ENCODE measurements around the gene XK. TPM values are rescaled to one million over a fixed set of nuclear protein-coding genes. Genes with fewer than 3 reads are reported as not detected.

The XK gene
- total and polyA plus RNA-seq, 4 donors = 0.93 to 3.1 (median 1.4) TPM

DNA sequence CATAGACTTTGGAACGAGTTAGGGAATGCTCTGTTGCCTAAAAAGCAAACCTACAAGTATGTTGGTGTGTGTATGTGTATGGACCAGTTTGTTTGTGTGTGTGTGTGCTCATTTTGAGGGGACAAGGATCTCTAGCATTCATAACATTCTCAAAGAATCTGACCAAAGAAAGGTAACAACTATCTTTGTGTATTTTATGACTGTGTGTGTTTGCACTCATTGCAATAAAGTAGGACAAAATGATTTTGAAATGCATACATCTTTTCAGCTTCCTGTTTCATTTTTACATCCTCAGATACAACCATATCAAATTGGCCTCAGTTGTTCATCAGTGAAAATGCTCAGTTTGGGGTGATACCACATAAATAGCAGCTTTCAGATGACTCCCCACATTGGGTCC is 8.3 kb upstream of the XK start:
- 47 to 80% methylated on average over 1 of the region's 1 CpG for WGBS, 2 donors
- ATAC-seq (ENCODE audit: low FRiP score) (no peak), DNase-seq (no peak)
- Histone ChIP-seq H3K36me3 (ENCODE audit: control insufficient read depth in 1 of 2, insufficient read depth in 2 of 2, low read length in 1 of 2) (no peaks in the 10 kb centered on the region), H3K27ac (ENCODE audit: low read depth in 1 of 2, low read length in 2 of 2) (no peak overlapping the region), H3K27me3 (ENCODE audit: control insufficient read depth in 1 of 2, insufficient read depth in 2 of 2, low read length in 1 of 2) (no peaks in the 10 kb centered on the region), H3K4me3 (ENCODE audit: low read length in 2 of 2) (no peak overlapping the region), H3K9me3 (ENCODE audit: control insufficient read depth, low read length) (no peaks in the 10 kb centered on the region), H3K4me1 (ENCODE audit: control insufficient read depth in 1 of 2, insufficient read depth in 2 of 2, low read length in 2 of 2) (no peaks in the 10 kb centered on the region)
- intact Hi-C loops (cut with DNase I) = no loop called here

DNA sequence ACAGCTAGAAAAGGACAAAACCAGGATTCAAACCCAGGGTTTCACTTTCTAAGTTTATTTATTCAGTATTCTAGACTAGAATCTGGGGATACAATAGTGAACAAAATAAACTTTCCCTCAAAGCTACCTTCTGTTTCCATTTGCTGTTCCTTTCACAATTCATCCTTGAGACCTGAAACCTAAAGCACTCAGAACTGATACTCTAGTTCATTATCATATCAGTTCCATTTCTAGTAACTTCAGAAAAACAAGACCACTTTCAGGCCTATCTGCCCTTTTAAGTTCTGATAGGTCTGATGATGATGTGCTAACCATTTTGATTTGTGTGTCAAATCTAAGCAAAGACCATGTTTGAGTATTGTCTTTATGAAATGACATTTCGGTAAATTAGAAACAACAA is 7.8 kb upstream of the XK start:
- DNase-seq (no peak), ATAC-seq (ENCODE audit: low FRiP score) (no peak)
- no peaks in the 10 kb centered on the region for H3K9me3 ChIP-seq (ENCODE audit: control insufficient read depth, low read length)
- H3K27ac ChIP-seq (ENCODE audit: low read depth in 1 of 2, low read length in 2 of 2) = no peak overlapping the region
- H3K4me1 ChIP-seq (ENCODE audit: control insufficient read depth in 1 of 2, insufficient read depth in 2 of 2, low read length in 2 of 2) = no peaks in the 10 kb centered on the region
- no peak overlapping the region for H3K4me3 ChIP-seq (ENCODE audit: low read length in 2 of 2)
- intact Hi-C loops (cut with DNase I) = no loop called here
- H3K36me3 ChIP-seq (ENCODE audit: control insufficient read depth in 1 of 2, insufficient read depth in 2 of 2, low read length in 1 of 2) = no peaks in the 10 kb centered on the region
- WGBS, 2 donors = 75 to 100% methylated on average over 1 of the region's 1 CpG
- no peaks in the 10 kb centered on the region for H3K27me3 ChIP-seq (ENCODE audit: control insufficient read depth in 1 of 2, insufficient read depth in 2 of 2, low read length in 1 of 2)

DNA sequence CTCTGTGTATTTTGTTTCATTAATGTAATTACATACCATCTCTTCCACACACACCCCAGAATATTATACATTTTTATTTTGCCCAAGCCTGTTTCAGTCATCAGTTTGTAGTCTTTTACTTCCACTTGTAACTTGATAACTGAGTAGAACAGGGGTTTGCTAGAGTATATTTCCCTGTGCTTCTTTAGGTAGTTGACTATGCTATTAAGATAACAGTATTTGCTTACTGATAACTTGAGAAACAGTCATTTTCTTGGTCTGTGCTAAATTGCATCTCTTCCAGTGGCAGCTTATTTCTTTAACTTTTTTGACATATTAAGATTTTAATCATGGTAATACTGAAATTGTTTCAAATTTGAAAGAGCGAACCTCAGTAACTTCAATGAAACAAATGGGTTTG is 7.0 kb upstream of the XK start:
- 90 to 98% methylated on average over 1 of the region's 1 CpG for whole genome bisulfite sequencing, 2 donors
- Histone ChIP-seq H3K27me3 (ENCODE audit: control insufficient read depth in 1 of 2, insufficient read depth in 2 of 2, low read length in 1 of 2) (no peaks in the 10 kb centered on the region), H3K27ac (ENCODE audit: low read depth in 1 of 2, low read length in 2 of 2) (no peak overlapping the region), H3K4me1 (ENCODE audit: control insufficient read depth in 1 of 2, insufficient read depth in 2 of 2, low read length in 2 of 2) (no peaks in the 10 kb centered on the region), H3K36me3 (ENCODE audit: control insufficient read depth in 1 of 2, insufficient read depth in 2 of 2, low read length in 1 of 2) (no peaks in the 10 kb centered on the region), H3K4me3 (ENCODE audit: low read length in 2 of 2) (no peak overlapping the region), H3K9me3 (ENCODE audit: control insufficient read depth, low read length) (no peaks in the 10 kb centered on the region)
- no peak for ATAC-seq (ENCODE audit: low FRiP score)
- intact Hi-C loops (cut with DNase I) = no loop called here
- DNase-seq = no peak

- WGBS, 2 donors = 67 to 71% methylated on average over 1 of the region's 1 CpG
- Histone ChIP-seq H3K9me3 (ENCODE audit: control insufficient read depth, low read length) (no peaks in the 10 kb centered on the region), H3K4me1 (ENCODE audit: control insufficient read depth in 1 of 2, insufficient read depth in 2 of 2, low read length in 2 of 2) (no peaks in the 10 kb centered on the region), H3K27me3 (ENCODE audit: control insufficient read depth in 1 of 2, insufficient read depth in 2 of 2, low read length in 1 of 2) (no peaks in the 10 kb centered on the region), H3K4me3 (ENCODE audit: low read length in 2 of 2) (no peak overlapping the region), H3K27ac (ENCODE audit: low read depth in 1 of 2, low read length in 2 of 2) (no peak overlapping the region), H3K36me3 (ENCODE audit: control insufficient read depth in 1 of 2, insufficient read depth in 2 of 2, low read length in 1 of 2) (no peaks in the 10 kb centered on the region)
- intact Hi-C loops (cut with DNase I) = no loop called here
- ATAC-seq (ENCODE audit: low FRiP score) = no peak
- no peak for DNase-seq
These were observed 6.4 kb upstream of the XK start for GRCh38 chrX:37679230-37679629.

GRCh38 chrX:37679888-37680287 is 5.7 kb upstream of the XK start:
- intact Hi-C loops (cut with DNase I) = no loop called here
- H3K27me3 ChIP-seq (ENCODE audit: control insufficient read depth in 1 of 2, insufficient read depth in 2 of 2, low read length in 1 of 2) = no peaks in the 10 kb centered on the region
- no peak for ATAC-seq (ENCODE audit: low FRiP score)

DNA sequence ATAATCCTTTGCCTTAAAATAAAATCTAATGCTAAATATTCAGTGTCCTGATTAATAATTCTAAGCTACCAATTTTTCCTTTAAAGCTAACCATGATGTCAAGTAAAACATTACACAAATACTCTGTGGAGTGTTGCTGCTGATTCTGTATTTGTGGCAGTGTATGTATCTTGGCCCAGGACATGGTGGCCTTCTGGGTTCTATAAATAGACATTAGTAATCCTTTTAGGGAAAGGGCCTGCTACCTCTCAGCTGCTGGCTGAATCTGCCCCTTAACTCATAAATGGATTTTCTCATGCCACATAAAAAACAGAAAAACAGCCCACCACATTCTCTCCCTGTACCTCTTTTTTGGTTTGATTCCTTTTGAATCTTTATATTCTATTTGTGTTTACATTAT is 1.2 kb upstream of the XK start:
- H3K4me1 ChIP-seq (ENCODE audit: control insufficient read depth in 1 of 2, insufficient read depth in 2 of 2, low read length in 2 of 2) = no peaks in the 10 kb centered on the region
- no peaks in the 10 kb centered on the region for H3K9me3 ChIP-seq (ENCODE audit: control insufficient read depth, low read length)
- no peak for DNase-seq
- peak overlapping the region in 1 of 2 donors; percentile 23 for H3K27ac ChIP-seq (ENCODE audit: low read depth in 1 of 2, low read length in 2 of 2)
- H3K36me3 ChIP-seq (ENCODE audit: control insufficient read depth in 1 of 2, insufficient read depth in 2 of 2, low read length in 1 of 2) = no peaks in the 10 kb centered on the region
- intact Hi-C loops (cut with DNase I) = no loop called here
- H3K4me3 ChIP-seq (ENCODE audit: low read length in 2 of 2) = no peak overlapping the region
- no peaks in the 10 kb centered on the region for H3K27me3 ChIP-seq (ENCODE audit: control insufficient read depth in 1 of 2, insufficient read depth in 2 of 2, low read length in 1 of 2)
- peak; percentile 72 for ATAC-seq (ENCODE audit: low FRiP score)

More at GRCh38 chrX:37679888-37680287, 5.7 kb upstream of the XK start:
- DNase-seq = no peak
- no peak overlapping the region for H3K27ac ChIP-seq (ENCODE audit: low read depth in 1 of 2, low read length in 2 of 2)
- no peaks in the 10 kb centered on the region for H3K4me1 ChIP-seq (ENCODE audit: control insufficient read depth in 1 of 2, insufficient read depth in 2 of 2, low read length in 2 of 2)
- 68 to 98% methylated on average over 1 of the region's 1 CpG for WGBS, 2 donors
- no peaks in the 10 kb centered on the region for H3K9me3 ChIP-seq (ENCODE audit: control insufficient read depth, low read length)
- no peak overlapping the region for H3K4me3 ChIP-seq (ENCODE audit: low read length in 2 of 2)
- no peaks in the 10 kb centered on the region for H3K36me3 ChIP-seq (ENCODE audit: control insufficient read depth in 1 of 2, insufficient read depth in 2 of 2, low read length in 1 of 2)

GRCh38 chrX:37684973-37685372 is 618 bp upstream of the XK start:
- Histone ChIP-seq H3K27me3 (ENCODE audit: control insufficient read depth in 1 of 2, insufficient read depth in 2 of 2, low read length in 1 of 2) (no peaks in the 10 kb centered on the region), H3K4me1 (ENCODE audit: control insufficient read depth in 1 of 2, insufficient read depth in 2 of 2, low read length in 2 of 2) (no peaks in the 10 kb centered on the region), H3K4me3 (ENCODE audit: low read length in 2 of 2) (no peak overlapping the region), H3K36me3 (ENCODE audit: control insufficient read depth in 1 of 2, insufficient read depth in 2 of 2, low read length in 1 of 2) (no peaks in the 10 kb centered on the region), H3K27ac (ENCODE audit: low read depth in 1 of 2, low read length in 2 of 2) (peak overlapping the region; percentile 23 to 49), H3K9me3 (ENCODE audit: control insufficient read depth, low read length) (no peaks in the 10 kb centered on the region)
- intact Hi-C loops (cut with DNase I) = loop anchor here in 1 of 2 donors (5.0 kb wide), 1 partner anchor 37 kb away; no protein-coding TSS in a partner anchor
- 50 to 56% methylated on average over 3 of the region's 3 CpGs for WGBS, 2 donors
- no peak for ATAC-seq (ENCODE audit: low FRiP score)
- no peak for DNase-seq

DNA sequence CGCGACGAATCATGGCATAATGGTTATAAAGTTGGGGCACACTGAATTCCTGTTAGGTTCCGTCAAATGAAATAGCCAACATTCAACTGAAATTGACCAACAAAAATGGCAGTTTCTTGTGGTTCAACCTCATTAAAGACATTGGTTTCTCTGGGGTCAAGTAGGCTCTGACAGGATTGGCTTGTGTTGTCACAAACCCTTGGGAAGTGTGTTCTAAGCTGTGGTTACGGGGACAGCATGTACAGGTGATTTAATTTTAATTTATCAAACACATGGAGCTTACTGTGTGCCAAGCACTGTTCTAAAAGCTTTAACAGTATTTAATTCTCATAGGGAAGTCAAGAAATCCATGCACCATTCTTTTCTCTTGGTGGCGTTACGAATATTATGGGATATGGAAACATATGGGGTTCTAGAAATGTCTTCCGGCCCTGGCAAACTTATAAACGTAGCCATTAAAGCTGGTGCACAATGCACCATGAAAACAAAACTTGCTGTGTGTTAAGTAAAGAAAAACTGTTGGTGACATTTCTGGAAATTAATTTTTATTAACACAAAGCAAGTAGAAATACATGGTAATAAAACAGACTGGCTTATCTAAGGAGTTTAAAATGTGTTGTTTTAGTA is 891 bp downstream of the XK start:
- no peaks in the 10 kb centered on the region for H3K27me3 ChIP-seq (ENCODE audit: control insufficient read depth in 1 of 2, insufficient read depth in 2 of 2, low read length in 1 of 2)
- H3K36me3 ChIP-seq (ENCODE audit: control insufficient read depth in 1 of 2, insufficient read depth in 2 of 2, low read length in 1 of 2) = no peaks in the 10 kb centered on the region
- H3K27ac ChIP-seq (ENCODE audit: low read depth in 1 of 2, low read length in 2 of 2) = no peak overlapping the region
- DNase-seq = no peak
- intact Hi-C loops (cut with DNase I) = loop anchor here in 1 of 2 donors (5.0 kb wide), 1 partner anchor 36 kb away; no protein-coding TSS in a partner anchor
- H3K9me3 ChIP-seq (ENCODE audit: control insufficient read depth, low read length) = no peaks in the 10 kb centered on the region
- peak overlapping the region in 1 of 2 donors; percentile 9 for H3K4me3 ChIP-seq (ENCODE audit: low read length in 2 of 2)
- no peaks in the 10 kb centered on the region for H3K4me1 ChIP-seq (ENCODE audit: control insufficient read depth in 1 of 2, insufficient read depth in 2 of 2, low read length in 2 of 2)
- WGBS, 2 donors = 76 to 81% methylated on average over 9 of the region's 9 CpGs
- ATAC-seq (ENCODE audit: low FRiP score) = no peak

GRCh38 chrX:37686996-37687395 is 1.4 kb downstream of the XK start:
- no peak overlapping the region for H3K4me3 ChIP-seq (ENCODE audit: low read length in 2 of 2)
- 71 to 77% methylated on average over 3 of the region's 3 CpGs for WGBS, 2 donors
- ATAC-seq (ENCODE audit: low FRiP score) = no peak
- no peak overlapping the region for H3K27ac ChIP-seq (ENCODE audit: low read depth in 1 of 2, low read length in 2 of 2)
- no peaks in the 10 kb centered on the region for H3K4me1 ChIP-seq (ENCODE audit: control insufficient read depth in 1 of 2, insufficient read depth in 2 of 2, low read length in 2 of 2)
- H3K27me3 ChIP-seq (ENCODE audit: control insufficient read depth in 1 of 2, insufficient read depth in 2 of 2, low read length in 1 of 2) = no peaks in the 10 kb centered on the region
- no peaks in the 10 kb centered on the region for H3K9me3 ChIP-seq (ENCODE audit: control insufficient read depth, low read length)
- no peak for DNase-seq
- intact Hi-C loops (cut with DNase I) = loop anchor here in 1 of 2 donors (5.0 kb wide), 1 partner anchor 35 kb away; no protein-coding TSS in a partner anchor
- no peaks in the 10 kb centered on the region for H3K36me3 ChIP-seq (ENCODE audit: control insufficient read depth in 1 of 2, insufficient read depth in 2 of 2, low read length in 1 of 2)

Measured in aorta (tissue), 5 donors.